ENCODE measurements around the gene GAK.

GRCh38 chr4:804804-805203, 127.3 kb downstream of the GAK start:
- TF ChIP-seq, protein P1, sequence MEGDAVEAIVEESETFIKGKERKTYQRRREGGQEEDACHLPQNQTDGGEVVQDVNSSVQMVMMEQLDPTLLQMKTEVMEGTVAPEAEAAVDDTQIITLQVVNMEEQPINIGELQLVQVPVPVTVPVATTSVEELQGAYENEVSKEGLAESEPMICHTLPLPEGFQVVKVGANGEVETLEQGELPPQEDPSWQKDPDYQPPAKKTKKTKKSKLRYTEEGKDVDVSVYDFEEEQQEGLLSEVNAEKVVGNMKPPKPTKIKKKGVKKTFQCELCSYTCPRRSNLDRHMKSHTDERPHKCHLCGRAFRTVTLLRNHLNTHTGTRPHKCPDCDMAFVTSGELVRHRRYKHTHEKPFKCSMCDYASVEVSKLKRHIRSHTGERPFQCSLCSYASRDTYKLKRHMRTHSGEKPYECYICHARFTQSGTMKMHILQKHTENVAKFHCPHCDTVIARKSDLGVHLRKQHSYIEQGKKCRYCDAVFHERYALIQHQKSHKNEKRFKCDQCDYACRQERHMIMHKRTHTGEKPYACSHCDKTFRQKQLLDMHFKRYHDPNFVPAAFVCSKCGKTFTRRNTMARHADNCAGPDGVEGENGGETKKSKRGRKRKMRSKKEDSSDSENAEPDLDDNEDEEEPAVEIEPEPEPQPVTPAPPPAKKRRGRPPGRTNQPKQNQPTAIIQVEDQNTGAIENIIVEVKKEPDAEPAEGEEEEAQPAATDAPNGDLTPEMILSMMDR (IDR thresholded peaks at IDR 0.05), result no peak
- no peak for TF ChIP-seq POLR2AphosphoS5 (IDR thresholded peaks at IDR 0.05)
